HepG2 (cell line): ENCODE data around the gene RDH16.

Experiments used
- RXRA ChIP-seq: sonication (generic); formaldehyde crosslinking; IDR thresholded peaks from 2 replicates; pipeline ENCODE4 v1.5.1; 2020; ENCODE audit warnings: missing genetic modification reagents
- SAP130 ChIP-seq: IDR thresholded peaks from 2 replicates; pipeline ENCODE4 v1.6.1; 2016; ENCODE audit warnings: low read depth
- SRSF9 ChIP-seq: fragments of 200-400 bp; formaldehyde crosslinking; IDR thresholded peaks from 2 replicates; pipeline ENCODE4 v1.6.1; 2018; ENCODE audit warnings: borderline replicate concordance, mild to moderate bottlenecking, low read depth, low read length; ENCODE audit not compliant: insufficient read depth, poor library complexity, severe bottlenecking
- ZNF264 ChIP-seq: sonication (generic); formaldehyde crosslinking; IDR thresholded peaks from 2 replicates; pipeline ENCODE4 v1.4.0; 2020; ENCODE audit warnings: missing genetic modification reagents
- ZNF549 ChIP-seq: sonication (generic); formaldehyde crosslinking; IDR thresholded peaks from 2 replicates; pipeline ENCODE4 v1.5.0; 2020; ENCODE audit warnings: missing genetic modification reagents
- ZNF639 ChIP-seq: conservative IDR thresholded peaks from 2 replicates; pipeline ENCODE4 v1.6.1; 2018; ENCODE audit warnings: missing genetic modification reagents
- TF ChIP-seq, protein P1 (sequence below): sonication (generic); formaldehyde crosslinking; IDR thresholded peaks from 2 replicates; pipeline ENCODE4 v1.5.0; 2020; ENCODE audit warnings: mild to moderate bottlenecking, missing genetic modification reagents, moderate library complexity
- TF ChIP-seq, protein P2 (sequence below): IDR thresholded peaks from 2 replicates; pipeline ENCODE4 v1.6.1; 2012; ENCODE audit warnings: inconsistent platforms

DNA sequence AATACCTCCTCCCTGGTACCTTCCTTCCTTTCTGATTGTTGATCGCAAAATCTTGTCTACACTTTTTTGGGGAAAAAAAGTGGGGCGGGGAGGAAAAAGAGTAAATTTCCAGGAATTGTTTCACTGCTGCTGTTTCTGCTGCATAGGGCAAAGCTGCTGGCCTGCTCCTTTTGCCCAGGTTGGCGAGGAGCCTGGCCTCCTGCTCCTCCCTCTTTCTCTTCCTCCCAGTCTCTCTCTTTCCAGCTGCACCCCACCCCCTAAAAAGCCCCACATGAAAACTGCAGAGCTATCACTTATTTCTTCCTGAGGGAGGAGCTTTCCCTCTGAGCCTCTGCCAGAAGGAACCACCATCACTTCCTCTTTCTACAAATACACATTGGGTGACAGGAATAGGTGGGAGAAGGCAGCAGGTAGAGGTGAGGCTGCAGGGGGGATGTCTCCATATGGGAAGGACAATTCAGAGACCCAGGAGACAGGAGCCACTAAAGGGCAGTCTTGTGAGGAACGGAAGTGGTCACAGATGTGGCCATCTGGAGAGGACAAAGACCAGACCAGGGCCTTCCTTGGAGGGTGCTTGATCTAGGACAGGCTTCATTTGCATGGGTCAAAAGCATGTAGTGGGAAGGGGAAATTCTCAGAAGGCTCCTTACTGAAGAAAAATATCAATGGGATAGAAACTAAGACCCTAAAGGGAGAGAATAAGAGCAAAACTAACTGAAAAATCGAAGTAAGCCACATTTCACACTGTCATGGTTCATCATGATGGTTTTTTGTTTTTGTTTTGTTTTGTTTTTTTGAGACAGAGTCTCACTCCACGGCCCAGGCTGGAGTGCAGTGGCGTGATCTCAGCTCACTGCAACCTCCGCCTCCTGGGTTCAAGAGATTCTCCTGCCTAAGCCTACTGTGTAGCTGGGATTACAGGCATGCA, 34.2 kb upstream of the RDH16 start:
- no peak for TF ChIP-seq ZNF549
- TF ChIP-seq SAP130 (CRISPR knock-in tag) = no peak
- TF ChIP-seq, protein P1, sequence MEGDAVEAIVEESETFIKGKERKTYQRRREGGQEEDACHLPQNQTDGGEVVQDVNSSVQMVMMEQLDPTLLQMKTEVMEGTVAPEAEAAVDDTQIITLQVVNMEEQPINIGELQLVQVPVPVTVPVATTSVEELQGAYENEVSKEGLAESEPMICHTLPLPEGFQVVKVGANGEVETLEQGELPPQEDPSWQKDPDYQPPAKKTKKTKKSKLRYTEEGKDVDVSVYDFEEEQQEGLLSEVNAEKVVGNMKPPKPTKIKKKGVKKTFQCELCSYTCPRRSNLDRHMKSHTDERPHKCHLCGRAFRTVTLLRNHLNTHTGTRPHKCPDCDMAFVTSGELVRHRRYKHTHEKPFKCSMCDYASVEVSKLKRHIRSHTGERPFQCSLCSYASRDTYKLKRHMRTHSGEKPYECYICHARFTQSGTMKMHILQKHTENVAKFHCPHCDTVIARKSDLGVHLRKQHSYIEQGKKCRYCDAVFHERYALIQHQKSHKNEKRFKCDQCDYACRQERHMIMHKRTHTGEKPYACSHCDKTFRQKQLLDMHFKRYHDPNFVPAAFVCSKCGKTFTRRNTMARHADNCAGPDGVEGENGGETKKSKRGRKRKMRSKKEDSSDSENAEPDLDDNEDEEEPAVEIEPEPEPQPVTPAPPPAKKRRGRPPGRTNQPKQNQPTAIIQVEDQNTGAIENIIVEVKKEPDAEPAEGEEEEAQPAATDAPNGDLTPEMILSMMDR (CRISPR knock-in tag) = no peak
- TF ChIP-seq ZNF264 (CRISPR knock-in tag) = no peak
- TF ChIP-seq SRSF9 = no peak
- no peak for TF ChIP-seq ZNF639 (CRISPR knock-in tag)
- no peak for TF ChIP-seq RXRA (CRISPR knock-in tag)
- TF ChIP-seq, protein P2, sequence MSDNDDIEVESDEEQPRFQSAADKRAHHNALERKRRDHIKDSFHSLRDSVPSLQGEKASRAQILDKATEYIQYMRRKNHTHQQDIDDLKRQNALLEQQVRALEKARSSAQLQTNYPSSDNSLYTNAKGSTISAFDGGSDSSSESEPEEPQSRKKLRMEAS = no peak
